HCT116 (cell line): ENCODE measurements around the gene UBE2D1.

Experiments used
- CTCF ChIP-seq, 3 experiments: fragments of 200-600 bp in 1 of 3; sonication (generic) in 1 of 3; IDR thresholded peaks in 2 of 3; conservative IDR thresholded peaks in 1 of 3; 2 replicates each; pipeline ENCODE4 v1.5.1; 2012 to 2017; ENCODE audit warnings: low read depth in 2 of 3, low read length in 2 of 3, antibody characterized with exemption in 1 of 3, borderline replicate concordance in 1 of 3, control low read depth in 1 of 3, mild to moderate bottlenecking in 1 of 3, mixed read lengths in 1 of 3, mixed run types in 1 of 3, moderate library complexity in 1 of 3; ENCODE audit not compliant: insufficient read depth in 1 of 3
- EZH2 ChIP-seq: fragments of 200-600 bp; sonication (generic); IDR thresholded peaks from 2 replicates; pipeline ENCODE4 v1.6.1; 2017; ENCODE audit warnings: antibody characterized with exemption, mixed run types
- EZH2phosphoT487 ChIP-seq: fragments of 200-600 bp; IDR thresholded peaks from 2 replicates; pipeline ENCODE4 v1.6.1; 2018; ENCODE audit warnings: antibody characterized with exemption, borderline replicate concordance
- REST ChIP-seq: IDR thresholded peaks from 2 replicates; pipeline ENCODE4 v1.6.1; 2012; ENCODE audit warnings: low read depth
- YY1 ChIP-seq: IDR thresholded peaks from 2 replicates; pipeline ENCODE4 v1.6.1; 2011; ENCODE audit warnings: low read length, low read depth, moderate library complexity, mild to moderate bottlenecking; ENCODE audit not compliant: insufficient replicate concordance; ENCODE audit errors: extremely low read depth

- TF ChIP-seq CTCF (IDR thresholded peaks at IDR 0.05 in 2 of 3, conservative IDR thresholded peaks at IDR 0.05 in 1 of 3; ENCODE audit: borderline replicate concordance in 1 of 3, insufficient read depth in 1 of 3, low read depth in 2 of 3, low read length in 2 of 3) (no peak), EZH2phosphoT487 (no peak), EZH2 (no peak), REST (no peak), YY1 (no peak)
These were observed 34.1 kb upstream of the UBE2D1 start for GRCh38 chr10:58300676-58301075.
